Breast epithelium (tissue), 3 donors: Measurements from ENCODE around the gene PRKN.

Experiments
- POLR2AphosphoS5 ChIP-seq, 3 donors: sonication (generic); formaldehyde crosslinking; IDR thresholded peaks; one replicate each; pipeline ENCODE4 v1.6.1; 2017; ENCODE audit warnings: antibody characterized with exemption in 3 of 3
- TF ChIP-seq, protein P1 (sequence below), 3 donors: fragments of 450-650 bp; IDR thresholded peaks; one replicate each; pipeline ENCODE4 v1.5.1; 2016 to 2017; ENCODE audit warnings: antibody characterized with exemption in 3 of 3, mild to moderate bottlenecking in 3 of 3, moderate library complexity in 3 of 3

DNA sequence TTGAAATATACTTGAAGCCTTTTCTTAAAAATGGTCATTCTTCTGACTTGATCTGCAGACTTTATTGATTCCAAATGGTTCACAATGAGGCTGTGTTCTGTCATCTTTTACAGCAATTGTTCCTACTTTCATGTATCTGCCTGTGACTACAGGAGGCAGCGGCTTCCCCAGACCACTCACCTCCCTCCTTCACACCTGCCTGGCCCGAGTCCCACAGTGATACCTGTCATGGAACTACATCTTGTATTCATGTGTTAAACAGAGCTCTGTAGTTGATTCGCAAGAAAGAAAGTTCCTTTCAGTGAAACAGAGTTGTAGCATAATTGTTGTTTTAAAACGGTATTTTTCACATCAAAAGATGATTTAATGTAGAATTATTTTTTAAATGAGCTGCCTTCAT lies 780.2 kb downstream of the PRKN start:
- TF ChIP-seq POLR2AphosphoS5 (IDR thresholded peaks at IDR 0.05): no peak
- TF ChIP-seq, protein P1, sequence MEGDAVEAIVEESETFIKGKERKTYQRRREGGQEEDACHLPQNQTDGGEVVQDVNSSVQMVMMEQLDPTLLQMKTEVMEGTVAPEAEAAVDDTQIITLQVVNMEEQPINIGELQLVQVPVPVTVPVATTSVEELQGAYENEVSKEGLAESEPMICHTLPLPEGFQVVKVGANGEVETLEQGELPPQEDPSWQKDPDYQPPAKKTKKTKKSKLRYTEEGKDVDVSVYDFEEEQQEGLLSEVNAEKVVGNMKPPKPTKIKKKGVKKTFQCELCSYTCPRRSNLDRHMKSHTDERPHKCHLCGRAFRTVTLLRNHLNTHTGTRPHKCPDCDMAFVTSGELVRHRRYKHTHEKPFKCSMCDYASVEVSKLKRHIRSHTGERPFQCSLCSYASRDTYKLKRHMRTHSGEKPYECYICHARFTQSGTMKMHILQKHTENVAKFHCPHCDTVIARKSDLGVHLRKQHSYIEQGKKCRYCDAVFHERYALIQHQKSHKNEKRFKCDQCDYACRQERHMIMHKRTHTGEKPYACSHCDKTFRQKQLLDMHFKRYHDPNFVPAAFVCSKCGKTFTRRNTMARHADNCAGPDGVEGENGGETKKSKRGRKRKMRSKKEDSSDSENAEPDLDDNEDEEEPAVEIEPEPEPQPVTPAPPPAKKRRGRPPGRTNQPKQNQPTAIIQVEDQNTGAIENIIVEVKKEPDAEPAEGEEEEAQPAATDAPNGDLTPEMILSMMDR (IDR thresholded peaks at IDR 0.05): no peak
